ENCODE measurements around the gene GLIS1.

Gene GLIS1

GRCh38 chr1:53686091-53686964 is 52.6 kb downstream of the GLIS1 start:
- no peak overlapping the region for H3K4me3 ChIP-seq
- DNase-seq (ENCODE audit: low spot score): no peak
- no peak overlapping the region for H3K27ac ChIP-seq
- no peak for TF ChIP-seq CTCF (IDR thresholded peaks at IDR 0.05)

GRCh38 chr1:53685272-53686051 is 53.5 kb downstream of the GLIS1 start:
- DNase-seq (ENCODE audit: low spot score): no peak
- Histone ChIP-seq H3K27ac (no peak overlapping the region), H3K4me3 (no peak overlapping the region)
- no peak for TF ChIP-seq CTCF (IDR thresholded peaks at IDR 0.05)

GRCh38 chr1:53684741-53685140 is 54.2 kb downstream of the GLIS1 start:
- H3K27ac ChIP-seq: no peak overlapping the region

DNA sequence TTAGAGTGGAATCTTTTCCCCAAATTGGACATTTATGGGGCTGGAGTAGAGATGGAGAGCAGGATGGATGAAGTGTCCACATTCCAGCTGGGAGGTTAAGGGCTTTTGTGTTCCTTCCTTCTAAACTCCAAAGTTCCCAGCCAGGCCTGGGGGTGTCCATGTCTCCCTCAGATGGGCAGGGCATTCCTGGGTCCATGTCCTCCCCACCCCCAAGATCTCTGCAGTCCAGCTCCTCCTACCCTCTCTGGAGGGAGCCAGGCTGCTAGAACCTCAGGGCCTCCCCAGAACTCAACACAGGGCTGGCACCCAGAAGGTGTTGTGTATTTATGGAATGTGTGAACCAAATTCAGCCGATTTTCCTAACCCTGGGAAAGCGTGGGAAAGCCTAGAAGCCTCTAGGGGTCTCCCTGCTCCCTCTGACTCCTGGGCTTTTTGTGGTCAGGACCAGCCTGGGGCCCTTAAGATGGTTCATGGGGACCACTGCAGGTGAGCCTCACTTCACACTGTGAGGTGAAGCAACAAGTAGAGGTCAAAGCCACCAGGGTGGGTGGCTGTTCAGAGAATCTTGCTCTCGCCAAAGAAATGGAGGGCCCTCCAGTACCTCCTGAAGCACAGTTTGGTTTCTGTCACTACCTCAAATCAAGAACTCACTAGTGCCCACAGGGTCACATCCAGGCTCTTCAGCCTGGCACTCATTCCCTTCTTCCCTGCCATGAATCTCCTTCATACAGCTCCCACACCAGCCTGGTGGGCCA is 54.8 kb downstream of the GLIS1 start:
- Histone ChIP-seq H3K4me3 (no peak overlapping the region), H3K27ac (no peak overlapping the region)
- no peak for DNase-seq (ENCODE audit: low spot score)
- TF ChIP-seq CTCF (IDR thresholded peaks at IDR 0.05): no peak

More at GRCh38 chr1:53684741-53685140, 54.2 kb downstream of the GLIS1 start:
- no peak for TF ChIP-seq CTCF (IDR thresholded peaks at IDR 0.05)
- H3K4me3 ChIP-seq: no peak overlapping the region
- DNase-seq (ENCODE audit: low spot score): no peak

- TF ChIP-seq CTCF (IDR thresholded peaks at IDR 0.05): no peak
- no peak overlapping the region for H3K4me3 ChIP-seq
- no peak overlapping the region for H3K27ac ChIP-seq
- DNase-seq (ENCODE audit: low spot score): no peak
These were observed 56.1 kb downstream of the GLIS1 start for GRCh38 chr1:53682881-53683280.

DNA sequence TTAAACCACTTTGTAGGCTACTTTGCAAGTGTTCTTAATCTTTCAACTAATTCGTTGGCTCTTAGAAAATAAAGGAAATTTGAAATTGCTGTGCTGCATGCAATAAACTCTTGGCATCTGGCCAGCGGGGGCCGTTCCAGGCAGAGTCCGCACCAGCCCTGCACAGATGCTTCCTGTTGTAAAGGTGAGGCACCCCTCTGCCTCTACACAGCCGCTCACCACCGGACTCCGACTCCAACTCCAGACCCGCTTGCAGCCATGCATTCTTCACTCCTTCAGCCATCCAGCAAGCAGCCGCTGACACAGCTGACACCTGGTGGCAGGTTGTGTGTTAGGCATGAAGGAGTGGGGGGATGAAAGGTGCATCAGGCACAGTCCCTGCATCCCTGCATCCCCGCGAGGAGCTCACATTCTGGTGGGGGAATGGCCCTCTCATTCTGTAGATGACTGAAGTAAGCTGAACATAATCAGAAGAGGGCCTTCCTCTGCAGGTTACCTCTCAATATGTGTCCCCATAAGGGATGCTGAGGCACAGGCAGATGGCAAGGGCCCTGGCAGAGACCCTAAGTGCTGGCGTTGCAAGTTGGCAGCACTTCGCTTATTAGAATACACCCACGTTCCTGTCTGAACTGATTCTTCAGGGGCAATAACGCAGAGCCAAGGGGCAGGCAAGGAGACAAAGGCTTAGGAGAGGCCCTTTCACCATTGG is 56.8 kb downstream of the GLIS1 start:
- no peak overlapping the region for H3K27ac ChIP-seq
- DNase-seq (ENCODE audit: low spot score): no peak
- no peak for TF ChIP-seq CTCF (IDR thresholded peaks at IDR 0.05)
- no peak overlapping the region for H3K4me3 ChIP-seq

Data from coronary artery (tissue), 2 donors.